Bronchial epithelial cell (primary cell): Measurements from ENCODE around the gene LINC00305. TPM values are rescaled to one million over a fixed set of nuclear protein-coding genes. Genes with fewer than 3 reads are reported as not detected.

ENCODE experiments used
- DNase-seq: peaks from one replicate; pipeline ENCODE4 v3.0.0-alpha.2; 2010; ENCODE audit warnings: low read depth
- FAIRE-seq: peaks from 2 replicates; lab custom pipeline; 2011; peaks lifted over from hg19 to GRCh38; lab: Jason Lieb, UNC
- H3K27me3 ChIP-seq: 2 replicates; pipeline ENCODE4 v1.5.1; 2011; ENCODE audit warnings: low read length; ENCODE audit not compliant: control insufficient read depth, insufficient read depth
- H3K36me3 ChIP-seq: 2 replicates; pipeline ENCODE4 v1.5.1; 2011; ENCODE audit warnings: low read length; ENCODE audit not compliant: control insufficient read depth, insufficient read depth
- H3K4me3 ChIP-seq: 2 replicates; pipeline ENCODE4 v1.5.1; 2011; ENCODE audit warnings: mild to moderate bottlenecking, low read depth, low read length, control low read depth
- total RNA-seq: library from RNA; depleted of rRNA; stranded (reverse); fragments of >200 nt; gene quantifications from 2 replicates; pipeline ENCODE4 v1.2.1, GENCODE V29; 2014
- TF ChIP-seq, protein P1 (sequence below): IDR thresholded peaks from 2 replicates; pipeline ENCODE4 v1.5.1; 2011; ENCODE audit warnings: mild to moderate bottlenecking, moderate library complexity, low read length, control low read depth, inconsistent platforms; ENCODE audit not compliant: insufficient read depth, severe bottlenecking

Gene LINC00305
- total RNA-seq, 1 donor from 2014 or later, result not detected

DNA sequence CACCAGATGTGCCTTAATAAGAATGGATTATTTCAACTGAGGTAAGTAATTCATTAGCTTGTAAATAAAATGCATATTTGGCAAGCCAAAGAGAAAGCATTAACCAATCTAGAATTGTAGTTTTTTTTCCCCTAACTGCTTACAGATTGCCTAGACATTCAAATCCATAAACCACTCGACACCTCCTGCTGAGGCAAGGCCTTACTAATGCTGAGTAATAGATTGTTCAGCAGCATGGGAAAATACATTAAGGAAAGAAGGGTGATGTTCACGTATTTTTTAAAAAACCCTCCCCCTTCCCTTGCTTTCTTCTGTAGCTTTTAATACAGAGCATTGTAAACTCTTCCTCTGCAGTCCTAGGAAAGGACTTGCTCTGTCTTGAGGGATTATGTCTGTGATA, 17.0 kb upstream of the LINC00305 start:
- TF ChIP-seq, protein P1, sequence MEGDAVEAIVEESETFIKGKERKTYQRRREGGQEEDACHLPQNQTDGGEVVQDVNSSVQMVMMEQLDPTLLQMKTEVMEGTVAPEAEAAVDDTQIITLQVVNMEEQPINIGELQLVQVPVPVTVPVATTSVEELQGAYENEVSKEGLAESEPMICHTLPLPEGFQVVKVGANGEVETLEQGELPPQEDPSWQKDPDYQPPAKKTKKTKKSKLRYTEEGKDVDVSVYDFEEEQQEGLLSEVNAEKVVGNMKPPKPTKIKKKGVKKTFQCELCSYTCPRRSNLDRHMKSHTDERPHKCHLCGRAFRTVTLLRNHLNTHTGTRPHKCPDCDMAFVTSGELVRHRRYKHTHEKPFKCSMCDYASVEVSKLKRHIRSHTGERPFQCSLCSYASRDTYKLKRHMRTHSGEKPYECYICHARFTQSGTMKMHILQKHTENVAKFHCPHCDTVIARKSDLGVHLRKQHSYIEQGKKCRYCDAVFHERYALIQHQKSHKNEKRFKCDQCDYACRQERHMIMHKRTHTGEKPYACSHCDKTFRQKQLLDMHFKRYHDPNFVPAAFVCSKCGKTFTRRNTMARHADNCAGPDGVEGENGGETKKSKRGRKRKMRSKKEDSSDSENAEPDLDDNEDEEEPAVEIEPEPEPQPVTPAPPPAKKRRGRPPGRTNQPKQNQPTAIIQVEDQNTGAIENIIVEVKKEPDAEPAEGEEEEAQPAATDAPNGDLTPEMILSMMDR, result no peak
- Histone ChIP-seq H3K27me3 (no peaks in the 10 kb centered on the region), H3K36me3 (no peaks in the 10 kb centered on the region), H3K4me3 (no peak overlapping the region)
- DNase-seq (peak; percentile 23), FAIRE-seq (no peak)

- H3K27me3 ChIP-seq, result no peaks in the 10 kb centered on the region
- DNase-seq (no peak), FAIRE-seq (no peak)
- H3K4me3 ChIP-seq, result no peak overlapping the region
- TF ChIP-seq, protein P1, result no peak
- no peaks in the 10 kb centered on the region for H3K36me3 ChIP-seq
These were observed 16.0 kb upstream of the LINC00305 start for GRCh38 chr18:64164883-64165282.

GRCh38 chr18:64149916-64150438, 1.1 kb upstream of the LINC00305 start:
- TF ChIP-seq, protein P1, result no peak
- no peak overlapping the region for H3K4me3 ChIP-seq
- no peaks in the 10 kb centered on the region for H3K27me3 ChIP-seq
- no peak for FAIRE-seq
- no peak for DNase-seq
- no peaks in the 10 kb centered on the region for H3K36me3 ChIP-seq

DNA sequence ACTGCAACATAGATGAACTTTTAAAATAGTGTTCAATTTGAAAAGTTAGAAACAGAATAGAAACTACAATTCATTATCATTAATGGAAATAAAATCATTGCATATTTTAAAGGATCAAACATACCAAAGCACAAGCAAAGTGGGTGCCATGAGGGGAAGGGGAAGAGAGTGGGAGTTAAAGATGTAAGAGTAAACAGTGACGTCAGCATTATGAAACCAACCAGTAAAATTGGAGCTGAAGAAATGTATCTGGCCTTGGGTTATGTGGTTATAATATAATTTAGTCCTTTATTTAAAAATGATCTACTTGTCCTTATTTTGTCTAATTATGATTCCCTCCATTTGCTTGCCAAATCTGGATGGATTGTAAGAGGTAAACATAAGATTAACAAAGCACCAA, 6.0 kb downstream of the LINC00305 start:
- FAIRE-seq (no peak), DNase-seq (no peak)
- Histone ChIP-seq H3K36me3 (no peaks in the 10 kb centered on the region), H3K4me3 (no peak overlapping the region), H3K27me3 (no peaks in the 10 kb centered on the region)
- TF ChIP-seq, protein P1, result no peak

GRCh38 chr18:64137914-64138313, 11.0 kb downstream of the LINC00305 start:
- H3K36me3 ChIP-seq, result no peaks in the 10 kb centered on the region
- TF ChIP-seq, protein P1, result no peak
- H3K4me3 ChIP-seq, result no peak overlapping the region
- DNase-seq (no peak), FAIRE-seq (no peak)
- no peaks in the 10 kb centered on the region for H3K27me3 ChIP-seq
